Measurements from ENCODE around the gene SMARCAL1. TPM values are rescaled to one million over a fixed set of nuclear protein-coding genes. Genes with fewer than 3 reads are reported as not detected.

Gene SMARCAL1
- total RNA-seq, 1 donor from 2014 or later: 35.2 TPM

GRCh38 chr2:216525972-216526371 lies 113.7 kb downstream of the SMARCAL1 start:
- no peak overlapping the region for H3K4me3 ChIP-seq (ENCODE audit: insufficient read depth, low read depth, low read length)
- Mint-ChIP-seq H3K4me3 (ENCODE audit: unreplicated experiment) (no peak overlapping the region), H3K27me3 (ENCODE audit: low read depth, unreplicated experiment) (peaks cover 3% of the 10 kb centered on the region), H3K9me3 (ENCODE audit: unreplicated experiment) (peaks cover 4% of the 10 kb centered on the region), H3K27ac (ENCODE audit: unreplicated experiment) (no peak overlapping the region), H3K36me3 (ENCODE audit: low read depth, unreplicated experiment) (peaks cover 11% of the 10 kb centered on the region), H3K4me1 (ENCODE audit: low read depth, unreplicated experiment) (no peaks in the 10 kb centered on the region)
- H3K4me2 ChIP-seq (ENCODE audit: low read length): no peak overlapping the region
- H3K4me1 ChIP-seq (ENCODE audit: insufficient read depth, low read length): no peaks in the 10 kb centered on the region
- no peak overlapping the region for H2AFZ ChIP-seq (ENCODE audit: low read depth, low read length)
- H3K36me3 ChIP-seq (ENCODE audit: insufficient read depth, low read length): no peaks in the 10 kb centered on the region
- no peak for TF ChIP-seq CTCF (IDR thresholded peaks at IDR 0.05; ENCODE audit: insufficient read depth, low read depth, low read length)
- TF ChIP-seq EZH2 (IDR thresholded peaks at IDR 0.05; ENCODE audit: insufficient read depth, low read length): no peak
- DNase-seq (ENCODE audit: low read depth) (no peak), FAIRE-seq (no peak)
- H3K27ac ChIP-seq (ENCODE audit: low read depth, low read length): no peak overlapping the region
- H3K9ac ChIP-seq (ENCODE audit: low read length): no peak overlapping the region
- H3K79me2 ChIP-seq (ENCODE audit: insufficient read depth, low read length): no peaks in the 10 kb centered on the region
- H4K20me1 ChIP-seq (ENCODE audit: insufficient read depth, low read length): no peaks in the 10 kb centered on the region
- no peaks in the 10 kb centered on the region for H3K27me3 ChIP-seq (ENCODE audit: insufficient read depth, low read length)
- no peaks in the 10 kb centered on the region for H3K9me3 ChIP-seq (ENCODE audit: insufficient read depth, low read depth, low read length)

- Histone ChIP-seq H3K4me3 (ENCODE audit: insufficient read depth, low read depth, low read length) (no peak overlapping the region), H3K27me3 (ENCODE audit: insufficient read depth, low read length) (no peaks in the 10 kb centered on the region), H3K9me3 (ENCODE audit: insufficient read depth, low read depth, low read length) (no peaks in the 10 kb centered on the region), H4K20me1 (ENCODE audit: insufficient read depth, low read length) (no peaks in the 10 kb centered on the region), H3K4me1 (ENCODE audit: insufficient read depth, low read length) (no peaks in the 10 kb centered on the region), H3K36me3 (ENCODE audit: insufficient read depth, low read length) (no peaks in the 10 kb centered on the region), H3K4me2 (ENCODE audit: low read length) (no peak overlapping the region), H3K27ac (ENCODE audit: low read depth, low read length) (no peak overlapping the region), H3K9ac (ENCODE audit: low read length) (no peak overlapping the region), H2AFZ (ENCODE audit: low read depth, low read length) (no peak overlapping the region), H3K79me2 (ENCODE audit: insufficient read depth, low read length) (no peaks in the 10 kb centered on the region)
- H3K36me3 Mint-ChIP-seq (ENCODE audit: low read depth, unreplicated experiment): peaks cover 10% of the 10 kb centered on the region
- TF ChIP-seq CTCF (IDR thresholded peaks at IDR 0.05; ENCODE audit: insufficient read depth, low read depth, low read length) (no peak), EZH2 (IDR thresholded peaks at IDR 0.05; ENCODE audit: insufficient read depth, low read length) (no peak)
- no peaks in the 10 kb centered on the region for H3K4me1 Mint-ChIP-seq (ENCODE audit: low read depth, unreplicated experiment)
- H3K27ac Mint-ChIP-seq (ENCODE audit: unreplicated experiment): no peak overlapping the region
- H3K9me3 Mint-ChIP-seq (ENCODE audit: unreplicated experiment): peaks cover 4% of the 10 kb centered on the region
- DNase-seq (ENCODE audit: low read depth) (no peak), FAIRE-seq (no peak)
- H3K27me3 Mint-ChIP-seq (ENCODE audit: low read depth, unreplicated experiment): peaks cover 3% of the 10 kb centered on the region
- H3K4me3 Mint-ChIP-seq (ENCODE audit: unreplicated experiment): no peak overlapping the region
Observed at GRCh38 chr2:216526939-216527338, 114.7 kb downstream of the SMARCAL1 start.

GRCh38 chr2:216527600-216527999 lies 115.3 kb downstream of the SMARCAL1 start:
- peaks cover 10% of the 10 kb centered on the region for H3K36me3 Mint-ChIP-seq (ENCODE audit: low read depth, unreplicated experiment)
- no peak overlapping the region for H3K27ac Mint-ChIP-seq (ENCODE audit: unreplicated experiment)
- DNase-seq (ENCODE audit: low read depth) (no peak), FAIRE-seq (no peak)
- Histone ChIP-seq H3K9me3 (ENCODE audit: insufficient read depth, low read depth, low read length) (no peaks in the 10 kb centered on the region), H3K27me3 (ENCODE audit: insufficient read depth, low read length) (no peaks in the 10 kb centered on the region), H3K4me3 (ENCODE audit: insufficient read depth, low read depth, low read length) (no peak overlapping the region), H3K9ac (ENCODE audit: low read length) (no peak overlapping the region), H3K4me1 (ENCODE audit: insufficient read depth, low read length) (no peaks in the 10 kb centered on the region), H3K27ac (ENCODE audit: low read depth, low read length) (no peak overlapping the region), H2AFZ (ENCODE audit: low read depth, low read length) (no peak overlapping the region), H3K36me3 (ENCODE audit: insufficient read depth, low read length) (no peaks in the 10 kb centered on the region), H3K4me2 (ENCODE audit: low read length) (no peak overlapping the region), H3K79me2 (ENCODE audit: insufficient read depth, low read length) (no peaks in the 10 kb centered on the region), H4K20me1 (ENCODE audit: insufficient read depth, low read length) (no peaks in the 10 kb centered on the region)
- TF ChIP-seq CTCF (IDR thresholded peaks at IDR 0.05; ENCODE audit: insufficient read depth, low read depth, low read length): no peak
- TF ChIP-seq EZH2 (IDR thresholded peaks at IDR 0.05; ENCODE audit: insufficient read depth, low read length): no peak
- H3K4me1 Mint-ChIP-seq (ENCODE audit: low read depth, unreplicated experiment): no peaks in the 10 kb centered on the region
- H3K4me3 Mint-ChIP-seq (ENCODE audit: unreplicated experiment): no peak overlapping the region
- peaks cover 4% of the 10 kb centered on the region for H3K9me3 Mint-ChIP-seq (ENCODE audit: unreplicated experiment)
- peaks cover 3% of the 10 kb centered on the region for H3K27me3 Mint-ChIP-seq (ENCODE audit: low read depth, unreplicated experiment)

All from astrocyte (in vitro differentiated cells and primary cell).